ENCODE data around the gene SLC39A7.

Gene SLC39A7, protein sequence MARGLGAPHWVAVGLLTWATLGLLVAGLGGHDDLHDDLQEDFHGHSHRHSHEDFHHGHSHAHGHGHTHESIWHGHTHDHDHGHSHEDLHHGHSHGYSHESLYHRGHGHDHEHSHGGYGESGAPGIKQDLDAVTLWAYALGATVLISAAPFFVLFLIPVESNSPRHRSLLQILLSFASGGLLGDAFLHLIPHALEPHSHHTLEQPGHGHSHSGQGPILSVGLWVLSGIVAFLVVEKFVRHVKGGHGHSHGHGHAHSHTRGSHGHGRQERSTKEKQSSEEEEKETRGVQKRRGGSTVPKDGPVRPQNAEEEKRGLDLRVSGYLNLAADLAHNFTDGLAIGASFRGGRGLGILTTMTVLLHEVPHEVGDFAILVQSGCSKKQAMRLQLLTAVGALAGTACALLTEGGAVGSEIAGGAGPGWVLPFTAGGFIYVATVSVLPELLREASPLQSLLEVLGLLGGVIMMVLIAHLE

DNA sequence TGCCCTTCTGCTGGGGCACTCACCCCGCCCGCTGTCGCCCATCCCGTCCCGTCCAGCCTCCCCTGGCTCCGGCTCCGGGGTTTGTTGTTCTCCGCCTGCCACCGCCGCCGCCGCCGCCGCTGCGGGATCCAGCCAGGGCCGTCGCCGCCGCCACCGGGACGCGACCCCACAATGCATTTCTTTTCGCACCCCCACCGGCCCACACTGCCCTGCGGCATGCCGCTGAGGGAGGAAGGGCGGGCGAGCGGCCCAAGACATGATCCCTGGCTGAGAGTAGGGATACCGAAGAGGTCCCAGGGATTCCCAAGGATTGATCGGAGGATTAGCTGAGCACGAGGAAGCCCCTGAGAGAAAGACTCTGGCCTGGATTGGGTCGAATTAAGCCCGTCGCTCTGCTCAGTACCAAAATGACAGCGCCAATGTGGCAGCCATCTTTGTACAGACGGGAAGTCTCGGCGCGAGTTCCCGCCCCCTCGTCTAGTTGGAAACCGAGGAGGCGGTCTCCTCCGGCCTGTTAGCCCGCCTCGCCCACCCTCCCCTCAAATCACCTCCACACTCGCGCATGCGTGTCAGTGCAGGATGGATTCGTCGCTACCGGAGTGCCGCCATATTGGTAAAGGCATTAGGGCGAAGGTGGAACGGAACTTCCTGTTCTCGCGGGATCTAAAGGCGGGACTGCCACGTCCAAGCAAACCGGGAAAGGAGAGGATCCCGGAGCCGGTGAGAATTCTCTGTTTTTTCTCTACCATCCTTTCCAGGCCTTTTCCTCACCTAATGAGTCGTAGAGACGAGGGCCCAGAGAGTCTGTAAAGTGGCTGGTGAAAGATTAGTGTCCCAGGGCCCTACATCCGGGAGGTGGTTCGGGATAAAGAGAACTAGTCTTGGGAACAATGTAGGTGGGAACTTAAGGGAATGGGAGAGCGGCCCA lies at the start of gene SLC39A7, which contains the start of gene RXRB:
SLC39A7 (plus strand) TSS at position 649 of the 928 bp plus-strand sequence. CDS start 379 bp downstream, outside the sequence.
RXRB (minus strand) TSS at position 447 of the 928 bp plus-strand sequence; CDS start at position 258, 189 bp downstream.
- peak; percentile 97 to 99 for DNase-seq (ENCODE audit: low read depth in 2 of 2, low spot score in 1 of 2)

DNA sequence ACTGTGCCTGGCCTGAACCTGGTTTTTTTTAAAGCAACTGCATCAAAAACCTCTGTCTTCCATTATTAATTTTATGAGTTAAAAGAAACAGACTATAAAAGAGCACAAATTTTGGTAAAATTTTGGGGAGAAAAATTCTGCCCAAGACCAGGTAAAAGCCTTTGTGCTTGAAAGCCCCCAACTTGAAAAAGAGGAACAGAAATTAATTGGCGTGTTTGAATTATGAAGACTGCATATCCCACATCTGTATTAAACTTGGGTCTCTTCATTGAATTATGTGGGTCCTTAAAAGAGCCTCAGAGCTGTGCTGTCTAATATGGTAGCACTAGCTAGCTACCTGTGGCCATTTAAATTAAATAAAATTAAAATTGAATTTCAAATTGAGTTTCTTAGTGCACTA lies 49.6 kb upstream of the SLC39A7 start:
- no peak for DNase-seq (ENCODE audit: low read depth in 2 of 2, low spot score in 1 of 2)

DNA sequence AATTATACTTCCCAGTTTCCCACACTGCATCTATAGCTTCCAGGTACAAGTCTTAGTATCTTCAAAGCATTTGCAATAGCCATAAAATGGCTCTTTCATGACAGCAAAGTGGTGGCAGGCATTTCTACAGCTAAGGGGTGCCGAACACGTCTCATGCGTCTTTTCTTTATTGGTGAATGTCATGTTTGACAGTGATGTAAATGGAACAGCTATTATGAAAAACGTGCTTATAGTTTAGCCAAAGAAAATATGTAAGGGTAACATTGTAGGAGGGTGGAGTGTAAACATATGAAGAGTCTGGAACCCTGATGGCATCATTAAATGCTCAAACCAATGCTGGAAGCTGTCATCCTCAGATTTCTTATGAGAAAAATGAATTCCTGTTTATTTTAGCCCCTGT lies 46.3 kb upstream of the SLC39A7 start:
- DNase-seq (ENCODE audit: low read depth in 2 of 2, low spot score in 1 of 2), result no peak

DNA sequence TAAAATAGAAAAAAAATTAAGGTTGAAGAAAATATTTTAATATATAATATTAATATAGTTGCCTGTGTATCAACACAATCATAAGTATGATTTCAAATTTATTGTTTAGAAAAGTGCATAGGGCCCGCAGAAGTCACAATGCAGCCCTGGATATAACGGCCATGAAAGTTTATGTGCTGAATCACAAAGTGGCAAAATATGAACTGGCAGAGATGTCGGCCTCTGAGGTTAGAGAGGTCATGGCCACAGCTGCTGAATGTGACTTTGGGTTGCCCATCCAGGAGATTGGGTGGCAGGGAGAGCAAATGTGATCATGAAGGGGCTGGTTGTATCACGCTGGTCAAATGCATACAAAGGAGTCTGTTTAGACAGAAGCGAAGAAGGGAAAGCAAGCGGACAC lies 44.1 kb upstream of the SLC39A7 start:
- no peak for DNase-seq (ENCODE audit: low read depth in 2 of 2, low spot score in 1 of 2)

DNA sequence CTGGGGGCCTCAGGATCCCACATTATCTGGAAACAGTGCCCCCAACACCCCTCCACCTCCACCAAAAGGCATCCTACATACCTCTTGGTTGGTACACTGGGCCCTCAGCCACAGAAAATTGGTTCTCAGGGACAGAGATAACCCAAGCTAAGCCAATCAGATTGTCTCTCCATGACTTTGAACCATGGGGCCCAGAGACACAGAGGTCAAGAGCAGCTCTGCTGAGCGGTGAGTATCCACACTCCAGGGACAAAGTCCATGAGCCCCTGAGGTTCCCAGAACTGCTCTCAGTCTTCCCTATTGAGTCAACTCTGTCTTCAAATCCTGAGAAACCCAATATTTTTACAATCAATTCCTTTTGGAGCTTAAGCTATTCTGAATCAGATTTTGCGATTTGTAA lies 43.7 kb upstream of the SLC39A7 start:
- no peak for DNase-seq (ENCODE audit: low read depth in 2 of 2, low spot score in 1 of 2)

DNA sequence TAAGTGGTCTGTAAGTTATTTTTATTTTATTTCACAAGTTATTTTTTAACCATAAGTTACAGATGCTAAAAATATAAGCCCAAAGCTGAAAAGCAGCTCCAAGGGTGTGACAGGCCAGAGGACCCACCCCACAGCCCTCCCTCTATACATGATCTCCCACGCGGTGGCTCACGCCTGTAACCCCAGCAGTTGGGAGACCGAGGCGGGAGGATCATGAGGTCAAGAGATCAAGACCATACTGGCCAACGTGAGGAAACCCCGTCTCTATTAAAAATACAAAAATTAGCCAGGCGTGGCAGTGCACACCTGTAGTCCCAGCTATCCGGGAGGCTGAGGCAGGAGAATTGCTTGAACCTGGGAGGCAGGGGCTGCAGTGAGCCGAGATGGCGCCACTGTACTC lies 40.6 kb upstream of the SLC39A7 start:
- DNase-seq (ENCODE audit: low read depth in 2 of 2, low spot score in 1 of 2), result no peak

DNA sequence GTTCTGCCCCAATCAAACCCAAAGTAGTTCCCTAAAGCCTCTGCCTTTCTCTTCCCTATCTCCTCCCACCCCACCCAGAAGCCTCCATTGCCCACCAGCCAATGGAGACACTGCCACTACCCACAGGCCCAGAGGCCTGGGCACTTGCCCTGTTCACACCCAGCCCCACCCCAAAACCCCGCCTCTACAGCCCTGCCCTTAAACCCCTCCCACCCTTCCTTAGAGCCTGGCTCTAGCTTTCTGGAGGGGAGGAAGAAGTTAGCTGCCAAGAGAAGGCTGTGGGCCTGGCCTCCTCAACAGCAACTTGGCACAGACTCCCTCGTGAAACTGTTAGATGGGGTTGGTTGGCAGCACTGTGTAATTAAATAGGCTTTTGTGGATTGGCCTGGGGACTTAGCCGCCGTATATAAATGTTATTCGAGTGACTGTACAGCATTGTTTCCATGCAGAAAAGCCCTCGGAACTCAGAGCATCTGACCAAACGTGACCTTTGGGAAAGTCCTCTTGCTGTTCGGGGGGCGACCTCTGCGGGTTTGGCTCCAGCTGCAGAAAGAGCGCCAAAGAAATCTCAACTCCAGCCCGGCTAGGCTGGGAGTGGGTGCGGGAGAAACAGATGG lies 39.8 kb upstream of the SLC39A7 start:
- DNase-seq (ENCODE audit: low read depth in 2 of 2, low spot score in 1 of 2), result no peak

DNA sequence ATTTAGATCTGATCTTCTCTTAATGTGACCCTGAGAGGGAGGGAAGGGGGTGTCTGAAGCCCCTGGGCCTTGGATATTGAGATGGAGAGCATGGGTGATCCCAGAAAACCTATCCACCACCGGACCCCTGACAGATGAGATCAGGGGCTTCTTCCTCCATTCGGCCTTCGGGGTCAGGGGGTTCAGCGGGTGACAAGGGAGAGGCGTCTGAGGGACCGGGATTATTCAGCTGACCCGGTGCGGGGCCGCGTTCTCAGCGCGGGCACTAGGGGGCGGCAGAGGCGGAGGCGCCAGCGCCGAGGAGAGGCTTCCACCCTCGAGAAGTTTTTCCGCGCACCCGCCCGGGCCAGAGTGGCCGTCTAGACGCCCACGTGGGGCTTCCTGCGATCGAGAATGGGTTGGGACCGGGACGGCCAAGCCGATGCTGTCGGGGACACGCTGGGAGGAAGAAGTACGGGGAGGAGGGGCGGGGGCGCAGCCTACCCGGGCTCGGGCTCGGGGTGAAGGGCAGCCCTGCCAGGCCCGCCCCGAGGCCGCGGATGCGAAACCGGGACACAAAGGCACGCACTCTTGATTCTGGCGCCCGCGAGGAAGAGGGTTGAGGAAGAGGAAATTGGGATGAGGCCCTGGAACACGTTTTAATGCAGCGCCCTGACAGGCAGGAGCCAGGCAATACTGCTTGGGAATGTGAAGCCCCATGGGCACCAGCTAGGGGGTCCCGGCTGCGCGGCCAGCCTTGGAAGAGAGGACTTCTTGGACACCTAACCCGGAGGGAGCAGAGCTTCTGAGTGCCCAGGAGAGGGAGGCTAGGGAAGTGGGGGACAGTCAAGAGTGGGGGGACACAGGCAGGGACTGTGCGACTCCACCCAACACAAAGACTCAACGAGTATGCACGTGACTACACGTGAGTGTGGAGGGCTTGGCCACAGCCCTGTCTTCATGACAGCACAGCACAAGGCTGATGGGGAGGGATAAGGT lies 39.0 kb upstream of the SLC39A7 start:
- DNase-seq (ENCODE audit: low read depth in 2 of 2, low spot score in 1 of 2), result peak; percentile 60 to 78

DNA sequence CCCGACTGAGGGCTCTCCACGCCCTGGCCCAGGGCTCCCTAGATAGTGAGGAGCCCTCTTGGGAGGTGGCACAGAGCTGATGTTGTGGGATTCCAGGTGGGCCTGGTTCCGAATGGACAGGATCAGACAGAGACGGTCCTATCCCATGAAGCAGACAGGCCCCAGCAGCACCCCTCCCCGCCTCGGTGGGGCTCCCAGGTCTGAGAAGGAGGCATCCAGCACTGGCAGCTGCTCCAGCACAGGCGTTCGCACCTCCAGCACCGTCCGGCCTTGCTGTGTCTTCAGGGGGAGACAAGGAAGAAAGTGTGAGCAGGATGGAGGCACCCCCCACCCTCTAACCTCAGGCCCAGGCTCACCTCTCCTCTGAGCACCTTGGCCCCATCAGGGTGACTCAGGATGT lies 37.1 kb upstream of the SLC39A7 start:
- DNase-seq (ENCODE audit: low read depth in 2 of 2, low spot score in 1 of 2), result no peak

DNA sequence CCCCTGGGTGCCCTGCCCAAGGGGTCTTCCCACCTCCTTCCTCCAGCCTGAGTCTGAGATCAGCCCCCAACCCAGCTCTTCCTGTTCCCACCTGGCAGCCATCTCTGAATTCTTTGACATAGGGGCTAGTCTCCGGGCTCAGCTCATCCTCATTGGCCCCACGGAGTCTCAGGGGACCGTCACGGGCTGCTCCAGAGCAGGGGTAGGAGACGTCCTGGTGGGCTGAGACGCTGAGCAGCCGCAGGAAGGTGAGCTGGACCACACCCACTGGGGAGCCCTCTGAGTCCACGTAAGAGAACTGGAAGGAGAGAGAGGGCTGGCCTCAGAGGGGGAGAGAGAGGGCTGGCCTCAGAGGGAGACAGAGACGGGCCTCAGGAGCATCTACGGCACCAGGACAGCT lies 36.5 kb upstream of the SLC39A7 start:
- DNase-seq (ENCODE audit: low read depth in 2 of 2, low spot score in 1 of 2), result no peak

DNA sequence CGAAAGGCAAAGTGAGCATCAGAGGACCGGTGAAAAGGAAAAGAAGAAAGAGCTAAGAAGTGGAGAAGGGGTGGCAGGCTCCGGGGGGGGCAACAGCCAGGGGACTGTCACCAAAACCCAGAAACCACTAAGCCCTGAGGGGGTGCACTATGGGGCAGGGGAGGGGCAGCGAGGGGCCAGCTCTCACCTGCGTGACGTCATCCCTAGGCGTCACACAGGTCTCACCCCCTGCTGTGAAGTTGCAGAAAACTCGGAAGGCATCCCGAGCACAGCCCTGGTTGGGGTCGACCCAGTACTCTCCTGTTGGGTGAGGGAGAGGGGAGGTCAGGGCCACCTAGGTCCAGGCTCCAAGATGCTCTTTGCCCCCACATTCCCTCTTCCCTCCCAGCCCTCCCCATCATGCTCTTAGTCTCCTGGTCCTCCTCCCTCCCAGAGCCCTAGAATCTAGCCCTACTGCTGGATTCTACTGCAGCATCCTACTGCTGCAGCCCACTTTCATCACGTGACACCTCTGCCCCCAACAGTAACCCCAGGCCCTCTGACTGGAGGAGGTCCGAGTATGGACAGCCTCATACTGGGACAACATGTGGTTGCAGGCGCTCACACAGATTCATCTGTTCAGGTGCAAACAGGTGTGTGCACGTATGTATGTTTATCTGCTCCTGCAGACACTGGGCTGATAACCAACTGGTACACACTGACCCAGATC lies 35.8 kb upstream of the SLC39A7 start:
- no peak for DNase-seq (ENCODE audit: low read depth in 2 of 2, low spot score in 1 of 2)

DNA sequence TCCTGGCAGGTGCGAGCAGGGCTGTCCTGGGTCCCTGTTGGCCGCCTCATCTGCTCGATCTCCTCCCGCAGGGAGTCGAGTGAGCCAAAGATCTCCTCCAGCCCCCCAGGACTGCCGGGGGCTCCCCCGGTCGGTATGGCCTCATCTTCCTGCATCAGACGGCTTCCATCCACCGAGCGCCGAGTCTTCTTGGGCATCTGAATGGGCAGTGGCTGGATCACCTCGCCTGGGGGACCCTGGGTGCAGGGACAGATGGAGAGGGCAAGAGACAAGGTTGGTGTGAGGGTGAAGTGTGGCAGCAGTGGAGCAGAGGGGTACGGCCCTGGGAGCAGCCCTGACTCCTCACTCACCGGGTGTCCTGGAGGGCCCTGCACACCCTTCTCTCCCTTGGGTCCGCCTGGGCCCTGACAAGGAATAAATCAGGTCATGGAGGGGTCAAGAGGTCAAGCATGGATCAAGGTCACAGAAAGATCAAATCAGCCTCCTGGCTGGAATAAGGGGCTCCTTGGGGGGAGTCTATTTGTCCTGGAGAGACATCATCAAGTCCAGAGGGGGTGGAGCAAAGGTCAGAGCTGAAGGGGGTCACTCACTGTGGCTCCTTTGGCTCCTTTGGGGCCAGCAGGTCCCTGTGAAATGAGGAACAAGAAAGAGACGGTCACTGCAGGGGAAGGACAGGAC lies 34.9 kb upstream of the SLC39A7 start:
- no peak for DNase-seq (ENCODE audit: low read depth in 2 of 2, low spot score in 1 of 2)

DNA sequence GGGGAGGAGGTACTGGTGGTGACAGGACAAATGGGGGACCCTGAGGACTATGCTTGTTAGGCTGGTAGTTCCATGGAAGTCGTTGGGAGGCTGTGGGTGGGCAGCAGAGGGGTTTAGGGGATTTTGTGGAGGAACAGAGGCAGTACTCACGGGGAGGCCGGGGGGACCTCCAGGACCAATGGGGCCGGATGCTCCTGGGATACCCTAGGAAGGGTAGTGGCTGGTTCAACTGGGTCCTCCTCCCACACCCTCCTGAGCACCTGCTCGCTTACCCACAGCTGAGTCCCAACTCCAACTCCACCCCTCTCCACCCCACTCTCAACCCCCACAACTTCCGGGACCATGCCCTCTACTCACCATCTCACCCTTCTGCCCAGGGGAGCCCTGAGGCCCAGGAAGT lies 34.3 kb upstream of the SLC39A7 start:
- no peak for DNase-seq (ENCODE audit: low read depth in 2 of 2, low spot score in 1 of 2)

DNA sequence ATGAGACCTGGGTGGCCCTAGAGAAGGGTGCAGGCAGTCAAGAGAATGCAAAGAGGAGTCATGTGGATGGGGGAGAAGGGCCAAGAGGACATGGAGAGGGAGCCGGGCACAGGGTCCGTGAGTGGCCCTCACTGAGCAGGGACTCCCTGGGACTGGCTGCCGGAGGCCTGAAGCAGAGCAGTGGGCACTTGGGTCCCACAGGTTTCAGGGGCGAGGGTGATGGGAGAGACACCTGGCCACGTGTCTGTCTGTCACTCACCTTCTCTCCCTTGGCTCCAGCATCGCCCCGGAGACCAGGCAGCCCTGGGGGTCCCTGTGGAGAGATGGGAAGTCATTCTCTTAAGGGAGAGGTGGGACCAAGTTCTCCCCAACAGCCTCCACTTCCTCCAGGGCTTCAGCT lies 33.9 kb upstream of the SLC39A7 start:
- DNase-seq (ENCODE audit: low read depth in 2 of 2, low spot score in 1 of 2), result no peak

DNA sequence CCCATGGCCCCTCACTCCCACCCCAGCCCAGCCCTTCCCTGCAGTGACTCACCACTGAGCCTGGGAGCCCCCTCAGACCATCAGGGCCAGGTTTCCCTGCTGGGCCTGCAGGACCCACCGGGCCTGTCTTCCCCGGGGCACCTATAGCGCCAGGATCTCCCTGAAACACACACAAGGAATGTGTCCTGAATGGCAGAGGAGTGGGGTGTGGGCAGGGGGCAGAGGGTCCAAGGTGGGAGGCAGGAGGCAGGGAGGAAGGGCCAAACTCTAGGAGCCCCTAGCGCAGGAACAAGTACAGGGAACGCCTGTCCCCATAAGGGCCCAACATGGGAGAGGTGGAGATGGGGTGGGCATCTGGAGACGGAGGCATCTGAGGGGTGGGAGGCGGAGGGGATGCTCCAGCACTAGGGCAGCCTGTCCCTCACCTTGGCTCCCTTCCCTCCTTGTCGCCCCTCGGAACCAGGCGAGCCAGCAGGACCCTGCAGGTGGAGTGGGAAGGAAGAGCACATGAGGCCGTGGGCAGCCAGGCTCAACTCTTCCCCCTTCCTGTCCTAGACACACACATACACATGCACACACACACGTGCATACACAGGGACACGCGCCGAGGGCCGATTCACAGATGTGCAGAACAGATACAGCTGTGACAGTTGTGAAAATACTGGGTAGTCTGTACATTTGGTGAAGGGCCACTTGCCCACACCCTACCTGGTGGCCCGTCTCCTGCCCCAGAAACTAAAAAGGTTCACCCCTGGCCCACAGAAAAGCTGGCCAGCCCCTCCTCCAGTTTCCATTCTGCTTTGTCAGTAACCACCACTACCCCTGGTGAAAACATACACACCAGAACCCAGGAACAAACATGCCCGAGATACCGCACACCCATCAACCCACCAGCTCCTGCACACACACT lies 33.0 kb upstream of the SLC39A7 start:
- no peak for DNase-seq (ENCODE audit: low read depth in 2 of 2, low spot score in 1 of 2)

DNA sequence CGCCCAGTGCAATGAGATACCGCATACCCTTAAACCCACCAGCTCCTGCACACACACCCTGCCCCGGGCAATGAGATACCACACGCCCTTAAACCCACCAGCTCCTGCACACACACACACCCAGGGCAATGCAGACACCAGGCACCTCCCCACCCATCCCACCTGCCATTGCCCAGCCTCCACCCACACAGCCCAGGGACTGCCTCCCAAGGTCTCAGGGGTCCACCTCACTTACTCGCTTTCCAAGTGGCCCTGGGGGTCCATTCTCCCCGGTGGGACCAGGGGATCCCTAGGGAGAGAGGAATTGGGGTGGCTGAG lies 32.4 kb upstream of the SLC39A7 start:
- no peak for DNase-seq (ENCODE audit: low read depth in 2 of 2, low spot score in 1 of 2)

DNA sequence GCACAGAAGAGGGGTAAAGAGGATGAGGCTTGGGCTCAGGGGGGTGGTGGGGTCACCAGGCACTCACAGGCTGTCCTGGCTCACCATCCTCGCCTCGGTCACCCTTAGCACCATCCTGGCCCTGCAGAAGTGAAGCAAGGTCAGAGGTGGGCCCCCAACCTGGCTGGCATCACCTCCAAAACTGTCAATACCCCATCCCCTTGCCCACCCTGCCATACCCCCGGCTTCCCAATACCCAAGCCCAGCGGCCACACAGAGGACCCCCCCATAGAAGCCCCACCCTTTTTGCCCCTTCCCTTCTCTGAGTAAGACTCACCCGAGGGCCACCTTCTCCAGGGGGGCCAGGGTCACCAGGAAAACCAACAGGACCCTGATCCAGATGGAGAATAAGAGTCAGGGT lies 32.0 kb upstream of the SLC39A7 start:
- no peak for DNase-seq (ENCODE audit: low read depth in 2 of 2, low spot score in 1 of 2)
